Measurements from ENCODE around the gene IFNLR1.

IFNLR1 gene

GRCh38 chr1:24119859-24120756 lies 67.0 kb downstream of the IFNLR1 start:
- DNase-seq (ENCODE audit: extremely low read depth, low read depth) = no peak
- H3K4me3 ChIP-seq (replicated peaks; ENCODE audit: low read depth, low read length) = no peak overlapping the region
- TF ChIP-seq CTCF (IDR thresholded peaks at IDR 0.05; ENCODE audit: low read depth, low read length, missing control alignments) = no peak

GRCh38 chr1:24119489-24119858 lies 67.6 kb downstream of the IFNLR1 start:
- no peak for TF ChIP-seq CTCF (IDR thresholded peaks at IDR 0.05; ENCODE audit: low read depth, low read length, missing control alignments)
- H3K4me3 ChIP-seq (replicated peaks; ENCODE audit: low read depth, low read length) = no peak overlapping the region

GRCh38 chr1:24118410-24119242 lies 68.5 kb downstream of the IFNLR1 start:
- TF ChIP-seq CTCF (IDR thresholded peaks at IDR 0.05; ENCODE audit: low read depth, low read length, missing control alignments) = no peak
- DNase-seq (ENCODE audit: extremely low read depth, low read depth) = no peak
- no peak overlapping the region for H3K4me3 ChIP-seq (replicated peaks; ENCODE audit: low read depth, low read length)

More at GRCh38 chr1:24119489-24119858, 67.6 kb downstream of the IFNLR1 start:
- DNase-seq (ENCODE audit: extremely low read depth, low read depth) = no peak

GRCh38 chr1:24117722-24118409 lies 69.2 kb downstream of the IFNLR1 start:
- DNase-seq (ENCODE audit: extremely low read depth, low read depth) = no peak
- no peak for TF ChIP-seq CTCF (IDR thresholded peaks at IDR 0.05; ENCODE audit: low read depth, low read length, missing control alignments)
- H3K4me3 ChIP-seq (replicated peaks; ENCODE audit: low read depth, low read length) = no peak overlapping the region

- H3K4me3 ChIP-seq (replicated peaks; ENCODE audit: low read depth, low read length) = no peak overlapping the region
- DNase-seq (ENCODE audit: extremely low read depth, low read depth) = no peak
- TF ChIP-seq CTCF (IDR thresholded peaks at IDR 0.05; ENCODE audit: low read depth, low read length, missing control alignments) = no peak
These were observed 70.0 kb downstream of the IFNLR1 start for GRCh38 chr1:24117132-24117531.

- no peak for TF ChIP-seq CTCF (IDR thresholded peaks at IDR 0.05; ENCODE audit: low read depth, low read length, missing control alignments)
- H3K4me3 ChIP-seq (replicated peaks; ENCODE audit: low read depth, low read length) = no peak overlapping the region
- no peak for DNase-seq (ENCODE audit: extremely low read depth, low read depth)
These were observed 72.3 kb downstream of the IFNLR1 start for GRCh38 chr1:24114753-24115152.

All from HFF-Myc (cell line).